IMR-90 (cell line): ENCODE results near the gene NPS. TPM values are rescaled to one million over a fixed set of nuclear protein-coding genes. Genes with fewer than 3 reads are reported as not detected.

ENCODE experiments used
- ATAC-seq: fragments of 200-7000 bp; cut with Tn5 transposase; 2 replicates; pipeline ENCODE4 v1.9.1; 2020; ENCODE audit warnings: low read depth, mild to moderate bottlenecking, moderate library complexity
- BruUV-seq: library from RNA; stranded (reverse); fragments of 400-500 nt; replicated peaks from 2 replicates; lab custom pipeline; 2021; lab: Mats Ljungman, UMichigan
- CTCF ChIA-PET: fragments of 300-600 bp; formaldehyde crosslinking; extraction: SDS; loops from one replicate; lab custom pipeline; 2021; ENCODE audit warnings: antibody characterized with exemption; lab: Yijun Ruan, JAX
- POLR2A ChIA-PET: fragments of 300-600 bp; sonication (Branson Sonifier 250); formaldehyde crosslinking; loops from one replicate; lab custom pipeline; 2022; ENCODE audit warnings: antibody characterized with exemption; ENCODE audit not compliant: unreplicated experiment; lab: Charles Lee
- DNase-seq: peaks from one replicate; pipeline ENCODE4 v3.0.0; 2013
- H2AFZ ChIP-seq: replicated peaks from 2 replicates; pipeline ENCODE3; 2013; ENCODE audit warnings: low read length, mild to moderate bottlenecking; ENCODE audit not compliant: poor library complexity
- H2AK5ac ChIP-seq: 2 replicates; pipeline ENCODE4 v1.6.1; 2013; ENCODE audit warnings: low read depth, low read length, inconsistent platforms
- H2AK9ac ChIP-seq: replicated peaks from 2 replicates; pipeline ENCODE3; 2013; ENCODE audit warnings: mild to moderate bottlenecking, low read depth, low read length, moderate library complexity; ENCODE audit not compliant: poor library complexity
- H2BK120ac ChIP-seq: 2 replicates; pipeline ENCODE4 v1.6.1; 2013; ENCODE audit warnings: low read depth, low read length, inconsistent platforms
- H2BK15ac ChIP-seq: 3 replicates; pipeline ENCODE4 v1.6.1; 2013; ENCODE audit warnings: low read depth, low read length, inconsistent platforms
- H2BK20ac ChIP-seq: 2 replicates; pipeline ENCODE4 v1.6.1; 2013; ENCODE audit warnings: low read depth, mild to moderate bottlenecking, inconsistent platforms, low read length, moderate library complexity
- H2BK5ac ChIP-seq: 2 replicates; pipeline ENCODE4 v1.6.1; 2013; ENCODE audit warnings: mild to moderate bottlenecking, low read depth, low read length, inconsistent platforms; ENCODE audit not compliant: poor library complexity, severe bottlenecking
- H3K14ac ChIP-seq: replicated peaks from 2 replicates; pipeline ENCODE4 v1.6.1; 2013; ENCODE audit warnings: low read depth, low read length, inconsistent platforms
- H3K18ac ChIP-seq: 2 replicates; pipeline ENCODE4 v1.6.1; 2013; ENCODE audit warnings: low read depth, low read length, control low read depth
- H3K23ac ChIP-seq: 2 replicates; pipeline ENCODE4 v1.6.1; 2013; ENCODE audit warnings: low read depth, low read length, inconsistent platforms
- H3K27ac ChIP-seq: 2 replicates; pipeline ENCODE4 v1.5.1; 2013; ENCODE audit warnings: mild to moderate bottlenecking, control low read depth, low read length; ENCODE audit not compliant: insufficient read depth
- H3K27me3 ChIP-seq: 2 replicates; pipeline ENCODE4 v1.6.1; 2013; ENCODE audit warnings: low read length; ENCODE audit not compliant: control insufficient read depth, insufficient read depth
- H3K36me3 ChIP-seq: 2 replicates; pipeline ENCODE4 v1.6.1; 2013; ENCODE audit warnings: low read length, mixed read lengths; ENCODE audit not compliant: control insufficient read depth, insufficient read depth
- H3K4ac ChIP-seq: 2 replicates; pipeline ENCODE4 v1.6.1; 2013; ENCODE audit warnings: low read depth, low read length, inconsistent platforms
- H3K4me1 ChIP-seq: 2 replicates; pipeline ENCODE4 v1.6.1; 2013; ENCODE audit warnings: low read length, mixed read lengths; ENCODE audit not compliant: control insufficient read depth, insufficient read depth
- H3K4me2 ChIP-seq: 2 replicates; pipeline ENCODE4 v1.6.1; 2013; ENCODE audit warnings: low read depth, mild to moderate bottlenecking, control low read depth, low read length, moderate library complexity
- H3K4me3 ChIP-seq: 2 replicates; pipeline ENCODE4 v1.5.1; 2013; ENCODE audit warnings: low read depth, mild to moderate bottlenecking, control low read depth, low read length, moderate library complexity; ENCODE audit not compliant: insufficient read depth
- H3K56ac ChIP-seq: 2 replicates; pipeline ENCODE4 v1.6.1; 2013; ENCODE audit warnings: low read length, inconsistent platforms; ENCODE audit not compliant: insufficient read depth; ENCODE audit errors: extremely low read depth
- H3K79me1 ChIP-seq, 2 experiments: 2 replicates each; pipeline ENCODE4 v1.6.1; 2013; ENCODE audit warnings: low read length in 2 of 2, inconsistent platforms in 1 of 2, low read depth in 1 of 2
- H3K9ac ChIP-seq: 2 replicates; pipeline ENCODE4 v1.6.1; 2013; ENCODE audit warnings: low read depth, low read length, control low read depth
- H3K9me1 ChIP-seq: 2 replicates; pipeline ENCODE4 v1.6.1; 2013; ENCODE audit warnings: low read length, inconsistent platforms; ENCODE audit not compliant: insufficient read depth
- H3K9me3 ChIP-seq: 2 replicates; pipeline ENCODE4 v1.6.1; 2013; ENCODE audit warnings: low read length; ENCODE audit not compliant: control insufficient read depth, insufficient read depth
- H4K20me1 ChIP-seq: 2 replicates; pipeline ENCODE4 v1.6.1; 2013; ENCODE audit warnings: low read length, inconsistent platforms; ENCODE audit not compliant: insufficient read depth
- H4K5ac ChIP-seq: 2 replicates; pipeline ENCODE4 v1.6.1; 2013; ENCODE audit warnings: mild to moderate bottlenecking, low read depth, low read length, control low read depth
- H4K8ac ChIP-seq, 2 experiments: 2 replicates each; pipeline ENCODE4 v1.6.1; 2013; ENCODE audit warnings: low read depth in 2 of 2, low read length in 2 of 2, control low read depth in 1 of 2, inconsistent platforms in 1 of 2
- H4K91ac ChIP-seq: 2 replicates; pipeline ENCODE4 v1.6.1; 2013; ENCODE audit warnings: low read depth, low read length, inconsistent platforms; ENCODE audit not compliant: insufficient read depth
- CHD1 ChIP-seq: IDR thresholded peaks from 2 replicates; pipeline ENCODE4 v1.6.1; 2012; ENCODE audit warnings: low read depth, low read length, improper control_type of control experiment
- CTCF ChIP-seq: conservative IDR thresholded peaks from 2 replicates; pipeline ENCODE4 v1.5.1; 2012; ENCODE audit warnings: mild to moderate bottlenecking, low read depth, low read length, improper control_type of control experiment
- ELK1 ChIP-seq: fragments of 150-350 bp; IDR thresholded peaks from 2 replicates; pipeline ENCODE4 v1.6.1; 2016; ENCODE audit warnings: low read depth, mild to moderate bottlenecking, low read length, moderate library complexity, borderline replicate concordance
- FOS ChIP-seq: fragments of 150-350 bp; IDR thresholded peaks from 2 replicates; pipeline ENCODE4 v1.6.1; 2016; ENCODE audit warnings: low read depth, low read length
- MAZ ChIP-seq: IDR thresholded peaks from 2 replicates; pipeline ENCODE4 v1.6.1; 2012; ENCODE audit warnings: low read depth, mild to moderate bottlenecking, low read length, improper control_type of control experiment, moderate library complexity, borderline replicate concordance
- NFE2L2 ChIP-seq: fragments of 150-350 bp; IDR thresholded peaks from 2 replicates; pipeline ENCODE4 v1.6.1; 2016; ENCODE audit warnings: low read depth, mild to moderate bottlenecking, low read length
- RAD21 ChIP-seq: IDR thresholded peaks from 2 replicates; pipeline ENCODE4 v1.6.1; 2012; ENCODE audit warnings: low read length, improper control_type of control experiment
- RCOR1 ChIP-seq: IDR thresholded peaks from 2 replicates; pipeline ENCODE4 v1.6.1; 2012; ENCODE audit warnings: mild to moderate bottlenecking, low read length, improper control_type of control experiment; ENCODE audit not compliant: insufficient replicate concordance
- RFX5 ChIP-seq: IDR thresholded peaks from 2 replicates; pipeline ENCODE4 v1.8.0; 2012; ENCODE audit warnings: low read depth, mild to moderate bottlenecking, low read length, moderate library complexity
- SMC3 ChIP-seq: fragments of 150-350 bp; IDR thresholded peaks from 2 replicates; pipeline ENCODE4 v1.6.1; 2016; ENCODE audit warnings: low read depth, mild to moderate bottlenecking, antibody characterized with exemption, low read length, moderate library complexity
- USF2 ChIP-seq: fragments of 150-350 bp; IDR thresholded peaks from 2 replicates; pipeline ENCODE4 v1.6.1; 2017; ENCODE audit warnings: mild to moderate bottlenecking, antibody characterized with exemption, low read length, low read depth
- WGBS, 2 experiments: methylation state at CpG; one replicate each; pipeline versions ENCODE4 v1.1.5 to v1.1.7; 2013; ENCODE audit warnings: missing lambda C conversion rate in 2 of 2; ENCODE audit not compliant: insufficient read length in 1 of 2; ENCODE audit errors: extremely low coverage in 2 of 2; 5-methylcytosine and 5-hydroxymethylcytosine counted together
- dilution Hi-C: fragments of 300-500 bp; cut with HindIII; formaldehyde crosslinking; loops from one replicate; pipeline ENCODE4 v1.14.3; 2018; ENCODE audit warnings: low sequenced_read_pairs; ENCODE audit not compliant: unreplicated experiment
- in situ Hi-C: fragments of 300-500 bp; cut with MboI; formaldehyde crosslinking; loops from 3 replicates; pipeline ENCODE4 v1.14.3; 2019; ENCODE audit warnings: low sequenced_read_pairs, inconsistent platforms, mixed read lengths
- intact Hi-C: fragments of 100-400 bp; cut with micrococcal nuclease; formaldehyde crosslinking; loops from 2 replicates; pipeline ENCODE4 v1.10.0; 2022
- polyA plus RNA-seq, 3 experiments: library from polyadenylated mRNA; depleted of rRNA; stranded (reverse); fragments of >200 nt; gene quantifications; 2 replicates each; pipeline ENCODE4 v1.2.3, GENCODE V29; 2012; ENCODE audit warnings: low replicate concordance in 1 of 3
- total RNA-seq: library from RNA; depleted of rRNA; stranded (reverse); fragments of >200 nt; gene quantifications from 2 replicates; pipeline ENCODE4 v1.2.3, GENCODE V29; 2012

The NPS gene
- total and polyA plus RNA-seq, 2 of the 4 experiments (the other 2 are of a cell fraction): not detected

DNA sequence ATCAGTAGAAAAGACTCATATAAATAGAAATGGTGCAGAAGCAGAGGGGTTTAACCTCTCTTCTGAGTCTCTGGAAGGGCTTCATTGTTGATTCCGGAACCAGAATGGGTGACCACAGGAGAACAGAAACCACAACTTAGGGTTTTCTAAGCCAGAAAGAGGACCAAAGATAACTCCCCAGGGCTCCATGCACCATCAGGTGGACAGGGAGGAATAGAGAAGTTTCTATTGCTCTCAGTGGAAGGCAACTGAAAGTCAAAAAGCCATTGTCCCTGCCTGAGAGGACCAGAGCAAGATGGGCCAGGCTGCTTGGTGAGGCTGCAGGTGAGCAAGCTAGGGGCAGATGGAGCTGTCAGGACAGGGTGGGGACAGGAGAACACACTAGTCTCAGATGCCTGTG lies 14.6 kb upstream of the NPS start:
- no peak overlapping the region for H3K9ac ChIP-seq
- no peak overlapping the region for H3K56ac ChIP-seq
- ChIA-PET POLR2A (no interaction called here), CTCF (no interaction called here)
- intact Hi-C loops (loop anchor here (1.0 kb wide), 1 partner anchor 31 kb away; no protein-coding TSS in a partner anchor), in situ Hi-C loops (no loop called here), dilution Hi-C loops (no loop called here)
- no peak overlapping the region for H2BK120ac ChIP-seq
- no peak overlapping the region for H3K4ac ChIP-seq
- no peaks in the 10 kb centered on the region for H4K20me1 ChIP-seq
- no peaks in the 10 kb centered on the region for H3K36me3 ChIP-seq
- no peak overlapping the region for H3K27ac ChIP-seq
- no peak overlapping the region for H2AK9ac ChIP-seq
- DNase-seq (no peak), ATAC-seq (no peak)
- H2BK5ac ChIP-seq: no peak overlapping the region
- H3K18ac ChIP-seq: no peak overlapping the region
- no TSS peak for BruUV-seq
- H2BK20ac ChIP-seq: no peak overlapping the region
- H3K27me3 ChIP-seq: no peaks in the 10 kb centered on the region
- H3K9me1 ChIP-seq: no peaks in the 10 kb centered on the region
- no peaks in the 10 kb centered on the region for H3K79me1 ChIP-seq
- H3K9me3 ChIP-seq: peaks cover 14% of the 10 kb centered on the region
- H2BK15ac ChIP-seq: no peak overlapping the region
- H3K4me2 ChIP-seq: no peak overlapping the region
- TF ChIP-seq CHD1 (no peak), USF2 (no peak), MAZ (no peak), RCOR1 (no peak), RFX5 (no peak), CTCF (no peak), FOS (no peak), SMC3 (no peak), NFE2L2 (no peak), RAD21 (no peak), ELK1 (no peak)
- H4K91ac ChIP-seq: no peak overlapping the region
- WGBS, 2 experiments: 40% methylated on average over 1 of the region's 1 CpG; no CpG with 5 or more reads in 1 of the 2 experiments
- H2AFZ ChIP-seq: no peak overlapping the region
- no peaks in the 10 kb centered on the region for H3K4me1 ChIP-seq
- H2AK5ac ChIP-seq: no peak overlapping the region
- H3K4me3 ChIP-seq: no peak overlapping the region
- H3K14ac ChIP-seq: no peak overlapping the region
- no peak overlapping the region for H3K23ac ChIP-seq
- no peak overlapping the region for H4K8ac ChIP-seq
- no peak overlapping the region for H4K5ac ChIP-seq
